ENCODE data around the gene SCN1A. TPM values are rescaled to one million over a fixed set of nuclear protein-coding genes. Genes with fewer than 3 reads are reported as not detected.

Gene SCN1A
- total and polyA plus RNA-seq, 10 of the 15 experiments (the other 5 are each of a cell fraction or from before 2014, with no cell fraction given) = not detected

- in situ Hi-C loops (cut with MboI) = no loop called here
- H3K79me2 ChIP-seq (ENCODE audit: control insufficient read depth, insufficient read depth, low read length) = no peaks in the 10 kb centered on the region
- intact Hi-C loops (cut with micrococcal nuclease; ENCODE audit: unreplicated experiment) = no loop called here
- no peak overlapping the region for H3K4me2 ChIP-seq (ENCODE audit: control insufficient read depth, insufficient read depth)
- no peak for ATAC-seq
- SMC1A ChIA-PET (ENCODE audit: uncharacterized antibody, unreplicated experiment) = no interaction called here
- H3K27me3 ChIP-seq (replicated peaks in 1 of 2; ENCODE audit: control insufficient read depth in 2 of 2, insufficient read depth in 2 of 2, low read length in 1 of 2) = no peaks in the 10 kb centered on the region
- no peaks in the 10 kb centered on the region for H4K20me1 ChIP-seq (ENCODE audit: control insufficient read depth, insufficient read depth)
- CTCF ChIA-PET = interaction anchor here (1.0 kb wide), 1 partner anchor 33 kb away, joined by 3 read pairs; no protein-coding TSS in a partner anchor
- no peak overlapping the region for H3K4me3 ChIP-seq
- TF ChIP-seq ATF3 (IDR thresholded peaks at IDR 0.05; ENCODE audit: borderline replicate concordance, extremely low read depth, low read depth, low read length) (no peak), NFXL1 (IDR thresholded peaks at IDR 0.05; ENCODE audit: borderline replicate concordance) (no peak), RFX5 (IDR thresholded peaks at IDR 0.05; ENCODE audit: low read depth, low read length) (no peak), ZZZ3 (IDR thresholded peaks at IDR 0.05; ENCODE audit: control insufficient read depth, insufficient read length, low read depth) (no peak), SP1 (IDR thresholded peaks at IDR 0.05; ENCODE audit: low read depth, low read length) (no peak), KAT2A (conservative IDR thresholded peaks at IDR 0.05; ENCODE audit: control insufficient read depth, low read depth, low read length) (no peak), ZNF207 (IDR thresholded peaks at IDR 0.05; ENCODE audit: borderline replicate concordance) (no peak), TCF12 (IDR thresholded peaks at IDR 0.05; ENCODE audit: low read depth, low read length) (no peak), JUNB (IDR thresholded peaks at IDR 0.05) (no peak)
- H2AFZ ChIP-seq (ENCODE audit: control insufficient read depth, low read depth, low read length) = no peak overlapping the region
- H3K27ac ChIP-seq (ENCODE audit: control insufficient read depth, insufficient read depth) = no peak overlapping the region
- DNase-seq (ENCODE audit: low read depth, low spot score) = no peak
- WGBS (ENCODE audit: insufficient coverage, insufficient replicate concordance, low lambda C conversion rate, missing lambda C conversion rate) = 37% methylated on average over 2 of the region's 2 CpGs
- RAD21 ChIA-PET (ENCODE audit: unreplicated experiment) = no interaction called here
- POLR2A ChIA-PET = no interaction called here
- no peak overlapping the region for H3K9ac ChIP-seq (ENCODE audit: control insufficient read depth, insufficient read depth, low read length)
- BruUV-seq (replicated peaks) = no TSS peak
- no peak for FAIRE-seq
- no peaks in the 10 kb centered on the region for H3K36me3 ChIP-seq (ENCODE audit: control insufficient read depth in 2 of 2, insufficient read depth in 2 of 2, low read length in 1 of 2)
- no peaks in the 10 kb centered on the region for H3K9me3 ChIP-seq (replicated peaks; ENCODE audit: control insufficient read depth, insufficient read depth, low read length)
- H3K4me1 ChIP-seq (ENCODE audit: control insufficient read depth, insufficient read depth, low read length) = no peaks in the 10 kb centered on the region
Observed at GRCh38 chr2:166147883-166148282, 20.1 kb upstream of the SCN1A start.

- Histone ChIP-seq H2AFZ (ENCODE audit: control insufficient read depth, low read depth, low read length) (no peak overlapping the region), H3K4me1 (ENCODE audit: control insufficient read depth, insufficient read depth, low read length) (no peaks in the 10 kb centered on the region), H3K79me2 (ENCODE audit: control insufficient read depth, insufficient read depth, low read length) (no peaks in the 10 kb centered on the region), H3K27me3 (replicated peaks in 1 of 2; ENCODE audit: control insufficient read depth in 2 of 2, insufficient read depth in 2 of 2, low read length in 1 of 2) (no peaks in the 10 kb centered on the region), H3K4me3 (no peak overlapping the region), H3K9me3 (replicated peaks; ENCODE audit: control insufficient read depth, insufficient read depth, low read length) (no peaks in the 10 kb centered on the region), H4K20me1 (ENCODE audit: control insufficient read depth, insufficient read depth) (no peaks in the 10 kb centered on the region), H3K4me2 (ENCODE audit: control insufficient read depth, insufficient read depth) (no peak overlapping the region), H3K36me3 (ENCODE audit: control insufficient read depth in 2 of 2, insufficient read depth in 2 of 2, low read length in 1 of 2) (no peaks in the 10 kb centered on the region), H3K9ac (ENCODE audit: control insufficient read depth, insufficient read depth, low read length) (no peak overlapping the region), H3K27ac (ENCODE audit: control insufficient read depth, insufficient read depth) (no peak overlapping the region)
- no peak for DNase-seq (ENCODE audit: low read depth, low spot score)
- BruUV-seq (replicated peaks) = no TSS peak
- CTCF ChIA-PET = no interaction called here
- 0% methylated on average over 1 of the region's 1 CpG for WGBS (ENCODE audit: insufficient coverage, insufficient replicate concordance, low lambda C conversion rate, missing lambda C conversion rate)
- intact Hi-C loops (cut with micrococcal nuclease; ENCODE audit: unreplicated experiment) (no loop called here), in situ Hi-C loops (cut with MboI) (no loop called here)
- POLR2A ChIA-PET = no interaction called here
- SMC1A ChIA-PET (ENCODE audit: uncharacterized antibody, unreplicated experiment) = no interaction called here
- FAIRE-seq = no peak
- ATAC-seq = no peak
- RAD21 ChIA-PET (ENCODE audit: unreplicated experiment) = no interaction called here
- no peak for TF ChIP-seq SIX5 (IDR thresholded peaks at IDR 0.05; ENCODE audit: low read depth, low read length, severe bottlenecking)
- TF ChIP-seq ZNF687 (IDR thresholded peaks at IDR 0.05) = no peak
- no peak for TF ChIP-seq SMAD5 (IDR thresholded peaks at IDR 0.05; ENCODE audit: low read depth)
- TF ChIP-seq ZNF217 (IDR thresholded peaks at IDR 0.05) = no peak
- no peak for TF ChIP-seq NFXL1 (IDR thresholded peaks at IDR 0.05; ENCODE audit: borderline replicate concordance)
- no peak for TF ChIP-seq CEBPB (IDR thresholded peaks at IDR 0.05; ENCODE audit: borderline replicate concordance in 1 of 2, low read depth in 2 of 2, low read length in 2 of 2)
- TF ChIP-seq PML (IDR thresholded peaks at IDR 0.05; ENCODE audit: low read length) = no peak
- TF ChIP-seq ZNF24 (IDR thresholded peaks at IDR 0.05) = no peak
- TF ChIP-seq SUPT20H (IDR thresholded peaks at IDR 0.05; ENCODE audit: borderline replicate concordance, control insufficient read depth, low read depth, low read length) = no peak
Observed at GRCh38 chr2:166144071-166144470, 16.3 kb upstream of the SCN1A start.

Data from GM12878 (cell line).